ENCODE data around the gene RGMA.

The RGMA gene, protein sequence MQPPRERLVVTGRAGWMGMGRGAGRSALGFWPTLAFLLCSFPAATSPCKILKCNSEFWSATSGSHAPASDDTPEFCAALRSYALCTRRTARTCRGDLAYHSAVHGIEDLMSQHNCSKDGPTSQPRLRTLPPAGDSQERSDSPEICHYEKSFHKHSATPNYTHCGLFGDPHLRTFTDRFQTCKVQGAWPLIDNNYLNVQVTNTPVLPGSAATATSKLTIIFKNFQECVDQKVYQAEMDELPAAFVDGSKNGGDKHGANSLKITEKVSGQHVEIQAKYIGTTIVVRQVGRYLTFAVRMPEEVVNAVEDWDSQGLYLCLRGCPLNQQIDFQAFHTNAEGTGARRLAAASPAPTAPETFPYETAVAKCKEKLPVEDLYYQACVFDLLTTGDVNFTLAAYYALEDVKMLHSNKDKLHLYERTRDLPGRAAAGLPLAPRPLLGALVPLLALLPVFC

GRCh38 chr15:93088981-93089726, at the start of gene RGMA:
TSS of gene RGMA (minus strand) at chr15:93089211. CDS start at chr15:93088932, 279 bp downstream.
- FAIRE-seq (no peak), DNase-seq (ENCODE audit: extremely low spot score, insufficient read length, low read depth) (no peak)

GRCh38 chr15:93136606-93137005, 47.6 kb upstream of the RGMA start:
- DNase-seq (ENCODE audit: extremely low spot score, insufficient read length, low read depth) (no peak), FAIRE-seq (no peak)

DNA sequence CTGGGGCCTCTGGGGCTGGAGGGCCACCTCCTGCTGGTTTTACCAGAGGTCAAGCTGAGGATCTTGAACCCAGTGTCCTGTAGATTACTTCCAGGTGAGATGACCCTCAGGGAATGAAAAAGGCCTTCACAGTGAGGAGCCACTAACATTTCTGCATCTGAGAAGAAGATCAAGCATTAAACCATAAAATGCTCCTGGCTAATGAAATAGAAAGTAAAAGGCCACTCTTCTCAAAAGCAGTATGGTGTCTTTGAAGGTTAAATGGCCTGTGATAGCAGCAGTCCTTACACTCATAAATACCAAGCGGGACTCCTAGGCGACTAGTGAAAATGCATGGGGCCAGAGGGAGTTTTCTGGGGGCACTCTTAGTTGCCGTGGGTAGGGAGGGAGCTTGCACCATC, 47.0 kb upstream of the RGMA start:
- FAIRE-seq (no peak), DNase-seq (ENCODE audit: extremely low spot score, insufficient read length, low read depth) (no peak)

GRCh38 chr15:93135459-93135858, 46.4 kb upstream of the RGMA start:
- no peak for DNase-seq (ENCODE audit: extremely low spot score, insufficient read length, low read depth)

GRCh38 chr15:93131485-93132095, 42.6 kb upstream of the RGMA start:
- DNase-seq (ENCODE audit: extremely low spot score, insufficient read length, low read depth) (no peak), FAIRE-seq (no peak)

More at GRCh38 chr15:93135459-93135858, 46.4 kb upstream of the RGMA start:
- no peak for FAIRE-seq

- FAIRE-seq, result no peak
- DNase-seq (ENCODE audit: extremely low spot score, insufficient read length, low read depth), result no peak
These were observed 40.9 kb upstream of the RGMA start for GRCh38 chr15:93129702-93130488.

GRCh38 chr15:93127286-93127685, 38.3 kb upstream of the RGMA start:
- FAIRE-seq, result no peak
- DNase-seq (ENCODE audit: extremely low spot score, insufficient read length, low read depth), result no peak

DNA sequence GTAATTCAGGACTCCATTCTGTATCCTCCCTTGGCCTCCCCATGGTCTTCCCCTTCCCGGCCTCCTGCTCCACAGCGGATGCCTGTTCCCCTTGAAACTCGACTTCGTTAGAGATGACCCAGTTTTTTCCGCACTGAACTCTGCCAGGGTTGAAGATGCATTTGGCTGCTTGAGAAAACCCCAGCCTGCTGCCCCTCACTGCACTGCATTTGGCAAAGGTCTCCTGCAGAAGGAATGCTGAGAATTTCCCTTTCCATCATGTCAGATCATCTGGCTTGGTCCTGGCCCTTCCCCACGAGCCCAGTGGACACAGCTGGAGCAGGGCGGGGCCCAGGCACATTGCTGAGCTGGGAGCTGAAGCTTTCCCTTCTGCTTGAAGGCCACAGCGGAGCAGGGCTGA, 37.6 kb upstream of the RGMA start:
- FAIRE-seq (no peak), DNase-seq (ENCODE audit: extremely low spot score, insufficient read length, low read depth) (no peak)

- FAIRE-seq, result no peak
- DNase-seq (ENCODE audit: extremely low spot score, insufficient read length, low read depth), result no peak
These were observed 37.1 kb upstream of the RGMA start for GRCh38 chr15:93126148-93126547.

DNA sequence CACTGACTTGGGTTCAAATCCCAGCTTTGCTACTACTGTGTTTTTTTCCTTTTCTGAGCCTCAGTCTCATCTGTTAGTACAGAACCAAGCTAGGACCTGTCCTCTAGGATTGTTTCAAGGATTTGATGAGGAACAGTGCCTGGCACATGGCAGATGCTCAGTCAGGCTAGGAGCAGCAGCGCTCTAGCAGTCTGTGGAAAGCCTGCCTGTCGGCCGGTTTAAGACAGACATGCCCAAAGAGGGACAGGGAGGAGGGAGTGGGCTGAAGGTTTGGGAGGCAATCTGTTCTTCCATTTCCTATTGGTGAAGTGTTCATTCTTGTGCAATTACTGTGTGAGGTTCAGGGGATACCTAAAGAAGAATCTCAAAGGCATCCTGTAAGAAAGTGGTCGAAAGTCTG, 35.1 kb upstream of the RGMA start:
- DNase-seq (ENCODE audit: extremely low spot score, insufficient read length, low read depth), result no peak
- no peak for FAIRE-seq

DNA sequence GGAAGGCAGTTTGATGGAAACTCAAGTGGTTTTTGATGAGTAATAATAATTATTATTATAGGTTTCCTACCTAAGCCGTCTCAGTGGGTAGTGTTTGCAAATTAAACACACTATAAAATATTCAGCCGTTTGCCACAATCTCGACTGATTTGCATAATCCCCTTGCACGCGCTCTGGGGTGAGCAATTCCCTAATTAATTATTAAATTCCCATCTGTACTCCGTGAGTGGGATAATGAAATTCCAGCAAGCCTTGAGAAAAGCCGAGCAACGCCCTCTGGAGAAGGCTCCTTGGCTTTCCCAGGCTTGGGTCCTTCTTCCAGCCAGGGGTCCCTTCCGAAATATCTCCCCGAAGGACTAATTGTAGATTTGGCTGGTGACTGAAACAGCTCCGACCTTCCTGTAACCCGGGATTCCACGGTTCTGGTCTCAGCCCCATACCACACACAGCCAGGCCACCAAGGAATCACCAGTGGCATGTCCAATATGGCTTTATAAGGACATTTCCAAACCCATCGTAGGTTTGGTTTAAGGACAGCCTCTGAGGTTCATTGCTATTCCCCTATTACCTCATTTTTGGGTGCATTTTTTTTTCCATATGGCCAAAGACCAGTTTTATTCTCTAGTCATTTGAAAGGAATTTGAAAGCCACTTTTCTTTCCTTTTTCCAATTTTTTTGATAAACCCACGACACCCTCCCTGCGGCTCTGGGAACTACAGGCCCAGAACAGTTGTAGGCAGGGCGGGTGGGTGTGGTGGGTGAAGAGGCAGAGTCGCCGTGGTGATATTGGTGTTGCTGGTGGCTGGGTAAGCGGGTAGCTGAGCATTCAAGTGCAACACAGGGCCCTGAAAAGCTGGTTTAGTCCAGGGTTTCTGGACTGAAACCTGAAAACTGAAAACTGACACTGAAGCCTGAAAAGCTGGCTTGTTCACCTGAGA, 33.2 kb upstream of the RGMA start:
- no peak for DNase-seq (ENCODE audit: extremely low spot score, insufficient read length, low read depth)
- FAIRE-seq, result no peak

GRCh38 chr15:93121107-93121506, 32.1 kb upstream of the RGMA start:
- no peak for DNase-seq (ENCODE audit: extremely low spot score, insufficient read length, low read depth)
- no peak for FAIRE-seq

- FAIRE-seq, result no peak
These were observed 29.9 kb upstream of the RGMA start for GRCh38 chr15:93118904-93119303.

DNA sequence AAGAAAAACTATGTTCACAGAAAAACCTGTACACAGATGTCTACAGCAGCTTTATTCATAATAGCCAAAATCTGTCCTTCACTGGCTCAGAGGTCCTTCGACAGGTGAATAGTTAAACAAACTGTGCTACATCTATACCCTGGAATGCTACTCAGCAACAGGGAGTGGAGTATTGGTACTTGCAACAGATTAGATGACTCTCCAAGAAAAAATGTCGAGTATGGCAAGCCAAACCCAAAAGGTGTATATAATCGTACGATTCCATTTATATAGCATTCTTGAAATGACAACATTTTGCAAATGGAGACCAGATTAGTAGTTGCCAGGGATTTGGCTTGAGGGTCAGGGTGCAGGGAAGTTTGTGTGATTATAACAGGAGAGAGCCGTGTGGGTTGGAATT, 22.4 kb upstream of the RGMA start:
- FAIRE-seq (no peak), DNase-seq (ENCODE audit: extremely low spot score, insufficient read length, low read depth) (no peak)

More at GRCh38 chr15:93118904-93119303, 29.9 kb upstream of the RGMA start:
- DNase-seq (ENCODE audit: extremely low spot score, insufficient read length, low read depth), result no peak

DNA sequence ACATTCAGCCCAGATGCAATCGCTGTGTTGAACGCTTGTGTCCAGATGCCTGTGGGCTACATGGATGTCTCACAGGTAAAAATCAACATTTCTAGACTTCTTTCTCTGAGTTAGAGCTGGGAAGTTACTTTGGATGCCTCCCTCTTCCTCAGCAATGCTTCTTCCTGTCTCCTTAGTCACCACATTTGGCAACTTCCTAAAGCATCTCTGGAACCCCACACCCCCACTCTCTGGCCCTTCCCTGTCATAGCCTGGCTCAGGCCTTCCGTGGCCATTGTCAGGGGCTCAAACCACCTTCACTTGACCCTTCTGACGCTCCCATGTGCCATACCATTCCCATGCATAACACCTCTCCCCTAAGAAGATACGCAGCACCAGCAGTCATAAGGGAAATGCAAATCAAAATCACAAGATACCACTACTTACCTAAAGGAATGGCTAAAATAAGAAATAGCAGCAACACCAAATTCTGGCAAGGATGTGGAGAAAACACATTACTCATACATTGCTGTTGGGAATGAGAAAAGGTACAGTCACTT, 21.6 kb upstream of the RGMA start:
- FAIRE-seq (no peak), DNase-seq (ENCODE audit: extremely low spot score, insufficient read length, low read depth) (no peak)

GRCh38 chr15:93109336-93110102, 20.5 kb upstream of the RGMA start:
- DNase-seq (ENCODE audit: extremely low spot score, insufficient read length, low read depth), result no peak
- no peak for FAIRE-seq

- FAIRE-seq (no peak), DNase-seq (ENCODE audit: extremely low spot score, insufficient read length, low read depth) (no peak)
These were observed 18.6 kb upstream of the RGMA start for GRCh38 chr15:93107646-93108045.

GRCh38 chr15:93105485-93105884, 16.5 kb upstream of the RGMA start:
- no peak for DNase-seq (ENCODE audit: extremely low spot score, insufficient read length, low read depth)
- no peak for FAIRE-seq

Measured in GM18507 (cell line).